Measurements from ENCODE around the gene ESRRG.
A peak's percentile ranks its signal among the peaks of the same experiment; 100 is the strongest.

ESRRG gene

GRCh38 chr1:216482620-216483019, 240.6 kb downstream of the ESRRG start:
- TF ChIP-seq, protein P1, sequence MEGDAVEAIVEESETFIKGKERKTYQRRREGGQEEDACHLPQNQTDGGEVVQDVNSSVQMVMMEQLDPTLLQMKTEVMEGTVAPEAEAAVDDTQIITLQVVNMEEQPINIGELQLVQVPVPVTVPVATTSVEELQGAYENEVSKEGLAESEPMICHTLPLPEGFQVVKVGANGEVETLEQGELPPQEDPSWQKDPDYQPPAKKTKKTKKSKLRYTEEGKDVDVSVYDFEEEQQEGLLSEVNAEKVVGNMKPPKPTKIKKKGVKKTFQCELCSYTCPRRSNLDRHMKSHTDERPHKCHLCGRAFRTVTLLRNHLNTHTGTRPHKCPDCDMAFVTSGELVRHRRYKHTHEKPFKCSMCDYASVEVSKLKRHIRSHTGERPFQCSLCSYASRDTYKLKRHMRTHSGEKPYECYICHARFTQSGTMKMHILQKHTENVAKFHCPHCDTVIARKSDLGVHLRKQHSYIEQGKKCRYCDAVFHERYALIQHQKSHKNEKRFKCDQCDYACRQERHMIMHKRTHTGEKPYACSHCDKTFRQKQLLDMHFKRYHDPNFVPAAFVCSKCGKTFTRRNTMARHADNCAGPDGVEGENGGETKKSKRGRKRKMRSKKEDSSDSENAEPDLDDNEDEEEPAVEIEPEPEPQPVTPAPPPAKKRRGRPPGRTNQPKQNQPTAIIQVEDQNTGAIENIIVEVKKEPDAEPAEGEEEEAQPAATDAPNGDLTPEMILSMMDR (IDR thresholded peaks at IDR 0.05; ENCODE audit: insufficient read depth, low read depth, low read length, missing control alignments) = no peak
- no peak for DNase-seq (ENCODE audit: low read depth)
- H3K4me3 ChIP-seq (ENCODE audit: low read length) = no peak overlapping the region

- no peak for DNase-seq (ENCODE audit: low read depth)
- TF ChIP-seq, protein P1 (IDR thresholded peaks at IDR 0.05; ENCODE audit: insufficient read depth, low read depth, low read length, missing control alignments) = no peak
- H3K4me3 ChIP-seq (ENCODE audit: low read length) = no peak overlapping the region
These were observed 245.0 kb downstream of the ESRRG start for GRCh38 chr1:216478238-216478637.

DNA sequence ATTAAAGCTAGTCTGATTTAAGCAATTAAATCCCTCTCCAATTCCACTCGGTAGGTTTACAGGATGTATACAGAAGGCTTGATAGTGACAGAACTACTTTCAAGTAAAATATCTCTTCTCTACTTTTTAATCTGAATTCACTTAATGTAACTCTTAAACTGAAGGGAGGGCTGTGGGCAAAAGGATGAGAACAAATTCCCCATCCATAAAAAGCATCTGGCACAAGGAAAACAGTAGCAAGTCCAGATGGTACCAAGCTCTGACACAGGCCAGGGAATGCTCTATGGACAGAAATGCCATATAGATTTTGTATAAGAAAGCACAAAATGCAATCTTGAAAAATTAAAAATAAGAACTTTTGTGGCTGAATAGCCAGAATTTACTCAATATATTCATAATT, 246.9 kb downstream of the ESRRG start:
- no peak for DNase-seq (ENCODE audit: low read depth)
- H3K4me3 ChIP-seq (ENCODE audit: low read length) = no peak overlapping the region
- TF ChIP-seq, protein P1 (IDR thresholded peaks at IDR 0.05; ENCODE audit: insufficient read depth, low read depth, low read length, missing control alignments) = no peak

DNA sequence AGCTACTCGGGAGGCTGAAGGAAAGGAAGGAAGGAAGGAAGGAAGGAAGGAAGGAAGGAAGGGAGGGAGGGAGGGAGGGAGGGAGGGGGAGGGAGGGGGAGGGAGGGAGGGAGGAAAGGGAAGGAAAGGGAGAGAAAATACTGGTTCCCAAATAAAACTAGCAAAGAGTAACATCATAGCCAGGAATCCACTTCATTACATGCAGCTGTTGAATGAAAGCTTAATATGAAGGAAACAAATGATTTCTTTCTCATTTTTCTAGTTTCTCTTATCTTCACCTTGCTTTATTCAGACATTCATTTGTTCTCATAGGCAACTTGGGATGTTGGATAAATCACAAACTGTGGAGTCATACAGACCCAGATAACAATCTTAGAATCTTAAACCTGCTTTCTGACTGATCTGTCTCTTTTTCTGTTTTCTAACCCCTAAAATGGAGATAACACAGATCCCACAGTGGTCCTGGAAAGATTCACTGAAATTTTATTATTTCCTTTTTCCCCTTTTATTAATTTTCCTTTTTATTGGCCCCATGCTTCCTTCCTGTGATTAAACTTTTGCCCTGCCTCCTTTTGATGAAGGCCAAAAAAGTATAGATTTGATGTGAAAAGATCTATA, 247.5 kb downstream of the ESRRG start:
- no peak for DNase-seq (ENCODE audit: low read depth)
- H3K4me3 ChIP-seq (ENCODE audit: low read length) = no peak overlapping the region
- TF ChIP-seq, protein P1 (IDR thresholded peaks at IDR 0.05; ENCODE audit: insufficient read depth, low read depth, low read length, missing control alignments) = no peak

GRCh38 chr1:216466162-216466801, 256.9 kb downstream of the ESRRG start:
- TF ChIP-seq, protein P1 (IDR thresholded peaks at IDR 0.05; ENCODE audit: insufficient read depth, low read depth, low read length, missing control alignments) = no peak
- no peak overlapping the region for H3K4me3 ChIP-seq (ENCODE audit: low read length)
- no peak for DNase-seq (ENCODE audit: low read depth)

GRCh38 chr1:216464489-216464888, 258.7 kb downstream of the ESRRG start:
- no peak overlapping the region for H3K4me3 ChIP-seq (ENCODE audit: low read length)

More at GRCh38 chr1:216464489-216464888, 258.7 kb downstream of the ESRRG start:
- TF ChIP-seq, protein P1 (IDR thresholded peaks at IDR 0.05; ENCODE audit: insufficient read depth, low read depth, low read length, missing control alignments) = no peak
- DNase-seq (ENCODE audit: low read depth) = peak; percentile 89

All from epithelial cell of esophagus (primary cell).